Testis (tissue), 2 donors: Measurements from ENCODE around the gene RTKN.
A peak's percentile ranks its signal among the peaks of the same experiment; 100 is the strongest.

Experiments
- POLR2A ChIP-seq: fragments of 450-650 bp; IDR thresholded peaks from one replicate; pipeline ENCODE4 v1.6.1; 2017; ENCODE audit warnings: antibody characterized with exemption, mild to moderate bottlenecking, moderate library complexity
- TF ChIP-seq, protein P1 (sequence below), 3 experiments: fragments of 450-650 bp in 2 of 3; fragments of 200-600 bp in 1 of 3; sonication (generic) in 1 of 3; IDR thresholded peaks; one replicate each; pipeline ENCODE4 v1.5.1; 2016 to 2019; ENCODE audit warnings: antibody characterized with exemption in 3 of 3, mild to moderate bottlenecking in 2 of 3, moderate library complexity in 1 of 3

DNA sequence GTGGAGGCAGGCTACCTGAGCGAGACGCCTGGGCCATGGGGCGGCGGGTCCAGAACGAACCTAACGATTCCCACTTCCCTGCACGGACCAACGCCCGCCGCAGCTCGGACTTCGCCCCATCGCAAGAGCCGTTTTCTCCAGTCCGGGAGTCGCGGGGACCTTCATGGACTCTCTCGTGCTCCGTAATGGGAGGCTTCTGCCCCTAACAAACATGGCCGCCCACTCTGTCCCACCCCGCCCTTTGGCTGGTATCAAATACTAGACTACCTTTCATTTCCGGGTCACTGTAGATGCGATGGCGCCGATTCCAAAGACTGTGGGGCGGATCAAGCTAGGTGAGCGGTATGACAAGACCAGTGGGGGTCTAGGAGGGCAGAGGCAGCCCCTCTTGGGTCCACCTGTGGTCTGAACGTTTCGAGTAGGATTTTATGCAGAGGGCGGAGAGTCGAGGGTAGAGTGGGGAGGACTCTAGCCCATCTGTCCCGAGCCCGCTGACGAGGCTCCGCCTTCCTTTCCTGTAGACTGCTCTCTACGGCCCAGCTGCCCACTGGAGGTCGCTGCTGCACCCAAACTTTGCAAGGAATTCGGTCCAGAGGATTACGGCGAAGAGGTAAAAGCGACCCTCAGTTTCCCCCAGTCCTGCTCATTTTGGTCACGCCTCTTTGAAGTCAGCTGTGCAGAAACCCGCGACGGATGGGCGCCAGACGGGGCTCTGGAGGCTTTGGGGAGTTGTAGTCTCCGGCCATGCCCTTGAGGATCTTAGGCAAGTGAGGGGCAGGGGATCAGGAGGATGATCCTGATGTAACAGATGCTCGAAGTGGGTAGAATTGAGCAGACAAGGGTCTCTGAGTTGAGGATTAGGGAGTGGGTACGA lies 41.3 kb upstream of the RTKN start, which contains the start of the genes CCDC142 and TTC31:
- TF ChIP-seq, protein P1, sequence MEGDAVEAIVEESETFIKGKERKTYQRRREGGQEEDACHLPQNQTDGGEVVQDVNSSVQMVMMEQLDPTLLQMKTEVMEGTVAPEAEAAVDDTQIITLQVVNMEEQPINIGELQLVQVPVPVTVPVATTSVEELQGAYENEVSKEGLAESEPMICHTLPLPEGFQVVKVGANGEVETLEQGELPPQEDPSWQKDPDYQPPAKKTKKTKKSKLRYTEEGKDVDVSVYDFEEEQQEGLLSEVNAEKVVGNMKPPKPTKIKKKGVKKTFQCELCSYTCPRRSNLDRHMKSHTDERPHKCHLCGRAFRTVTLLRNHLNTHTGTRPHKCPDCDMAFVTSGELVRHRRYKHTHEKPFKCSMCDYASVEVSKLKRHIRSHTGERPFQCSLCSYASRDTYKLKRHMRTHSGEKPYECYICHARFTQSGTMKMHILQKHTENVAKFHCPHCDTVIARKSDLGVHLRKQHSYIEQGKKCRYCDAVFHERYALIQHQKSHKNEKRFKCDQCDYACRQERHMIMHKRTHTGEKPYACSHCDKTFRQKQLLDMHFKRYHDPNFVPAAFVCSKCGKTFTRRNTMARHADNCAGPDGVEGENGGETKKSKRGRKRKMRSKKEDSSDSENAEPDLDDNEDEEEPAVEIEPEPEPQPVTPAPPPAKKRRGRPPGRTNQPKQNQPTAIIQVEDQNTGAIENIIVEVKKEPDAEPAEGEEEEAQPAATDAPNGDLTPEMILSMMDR (IDR thresholded peaks at IDR 0.05): peak; percentile 69 to 88 (median 71)
- no peak for TF ChIP-seq POLR2A
